Osteoblast (primary cell): Measurements from ENCODE around the gene USP2. TPM values are rescaled to one million over a fixed set of nuclear protein-coding genes. Genes with fewer than 3 reads are reported as not detected.
"Not testable (repeated sequence)": the region's sequence is repeated elsewhere in the genome, so short reads cannot be mapped to it uniquely, and the experiment has no call there.

Experiments used
- DNase-seq: peaks from one replicate; pipeline ENCODE4 v3.0.0; 2011; ENCODE audit warnings: low spot score, mixed read lengths; ENCODE audit not compliant: insufficient read length; ENCODE audit errors: missing footprints
- H2AFZ ChIP-seq: 2 replicates; pipeline ENCODE4 v1.6.0; 2011; ENCODE audit warnings: mild to moderate bottlenecking, low read length
- H3K27ac ChIP-seq: 2 replicates; pipeline ENCODE4 v1.5.1; 2011; ENCODE audit warnings: mild to moderate bottlenecking, low read depth, low read length, moderate library complexity
- H3K27me3 ChIP-seq: 2 replicates; pipeline ENCODE4 v1.6.0; 2012; ENCODE audit warnings: mild to moderate bottlenecking, control low read depth, inconsistent platforms, low read length, moderate library complexity; ENCODE audit not compliant: insufficient read depth
- H3K36me3 ChIP-seq: 2 replicates; pipeline ENCODE4 v1.5.1; 2011; ENCODE audit warnings: mild to moderate bottlenecking, low read length, control low read depth, moderate library complexity; ENCODE audit not compliant: insufficient read depth
- H3K4me1 ChIP-seq: 2 replicates; pipeline ENCODE4 v1.5.1; 2011; ENCODE audit warnings: mild to moderate bottlenecking, low read length, control low read depth, moderate library complexity; ENCODE audit not compliant: insufficient read depth
- H3K4me2 ChIP-seq: 2 replicates; pipeline ENCODE4 v1.6.0; 2011; ENCODE audit warnings: mild to moderate bottlenecking, low read length; ENCODE audit not compliant: insufficient read depth
- H3K4me3 ChIP-seq: fragments of 200-600 bp; sonication (generic); 3 replicates; pipeline ENCODE4 v1.5.1; 2012; ENCODE audit warnings: mild to moderate bottlenecking, low read length, inconsistent platforms; ENCODE audit not compliant: insufficient read depth
- H3K79me2 ChIP-seq: 2 replicates; pipeline ENCODE4 v1.6.0; 2012; ENCODE audit warnings: mild to moderate bottlenecking, low read length, control low read depth, inconsistent platforms; ENCODE audit not compliant: insufficient read depth
- H3K9me3 ChIP-seq: 2 replicates; pipeline ENCODE4 v1.5.1; 2011; ENCODE audit warnings: low read depth, low read length, control low read depth
- H4K20me1 ChIP-seq: 2 replicates; pipeline ENCODE4 v1.6.0; 2012; ENCODE audit warnings: mild to moderate bottlenecking, low read length, control low read depth; ENCODE audit not compliant: insufficient read depth
- CTCF ChIP-seq: IDR thresholded peaks from 2 replicates; pipeline ENCODE4 v1.5.1; 2011; ENCODE audit warnings: mild to moderate bottlenecking, low read depth, low read length, moderate library complexity; ENCODE audit errors: extremely low read depth
- total RNA-seq: library from RNA; depleted of rRNA; stranded (reverse); fragments of >200 nt; gene quantifications from 2 replicates; pipeline ENCODE4 v1.2.3, GENCODE V29; 2012

USP2 gene
- total RNA-seq, 1 donor: 0.36 TPM

- Histone ChIP-seq H3K9me3 (no peaks in the 10 kb centered on the region), H4K20me1 (no peaks in the 10 kb centered on the region), H3K4me3 (no peak overlapping the region), H3K4me2 (no peak overlapping the region), H3K36me3 (no peaks in the 10 kb centered on the region), H3K79me2 (no peaks in the 10 kb centered on the region), H2AFZ (no peak overlapping the region), H3K4me1 (no peaks in the 10 kb centered on the region), H3K27ac (no peak overlapping the region), H3K27me3 (no peaks in the 10 kb centered on the region)
- no peak for DNase-seq
- TF ChIP-seq CTCF: no peak
Measured at GRCh38 chr11:119406005-119406404, 24.5 kb upstream of the USP2 start.

- not testable (repeated sequence) for H3K4me2 ChIP-seq, H3K36me3 ChIP-seq, H3K9me3 ChIP-seq, H3K27ac ChIP-seq, H3K79me2 ChIP-seq, DNase-seq, H3K4me3 ChIP-seq, H3K4me1 ChIP-seq, H2AFZ ChIP-seq, H4K20me1 ChIP-seq, H3K27me3 ChIP-seq
Measured at GRCh38 chr11:119405448-119405847, 24.0 kb upstream of the USP2 start.

- Histone ChIP-seq H3K27me3 (no peaks in the 10 kb centered on the region), H3K4me2 (no peak overlapping the region), H2AFZ (no peak overlapping the region), H3K9me3 (no peaks in the 10 kb centered on the region), H3K79me2 (no peaks in the 10 kb centered on the region), H3K27ac (no peak overlapping the region), H3K36me3 (no peaks in the 10 kb centered on the region), H3K4me1 (no peaks in the 10 kb centered on the region), H4K20me1 (no peaks in the 10 kb centered on the region), H3K4me3 (no peak overlapping the region)
- DNase-seq: no peak
- no peak for TF ChIP-seq CTCF
Measured at GRCh38 chr11:119404872-119405271, 23.4 kb upstream of the USP2 start.

GRCh38 chr11:119403021-119403420 is 21.5 kb upstream of the USP2 start:
- Histone ChIP-seq H3K36me3 (no peaks in the 10 kb centered on the region), H3K27me3 (no peaks in the 10 kb centered on the region), H3K79me2 (no peaks in the 10 kb centered on the region), H3K4me1 (no peaks in the 10 kb centered on the region), H3K4me3 (no peak overlapping the region), H4K20me1 (no peaks in the 10 kb centered on the region), H3K9me3 (peaks cover 4% of the 10 kb centered on the region), H2AFZ (no peak overlapping the region), H3K4me2 (no peak overlapping the region), H3K27ac (no peak overlapping the region)
- TF ChIP-seq CTCF: no peak
- no peak for DNase-seq
